Measurements from ENCODE around the gene ASTN1. TPM values are rescaled to one million over a fixed set of nuclear protein-coding genes. Genes with fewer than 3 reads are reported as not detected.

ASTN1 gene
- total RNA-seq, 4 donors from 2014 or later = 0.11 to 0.33 (median 0.19) TPM

DNA sequence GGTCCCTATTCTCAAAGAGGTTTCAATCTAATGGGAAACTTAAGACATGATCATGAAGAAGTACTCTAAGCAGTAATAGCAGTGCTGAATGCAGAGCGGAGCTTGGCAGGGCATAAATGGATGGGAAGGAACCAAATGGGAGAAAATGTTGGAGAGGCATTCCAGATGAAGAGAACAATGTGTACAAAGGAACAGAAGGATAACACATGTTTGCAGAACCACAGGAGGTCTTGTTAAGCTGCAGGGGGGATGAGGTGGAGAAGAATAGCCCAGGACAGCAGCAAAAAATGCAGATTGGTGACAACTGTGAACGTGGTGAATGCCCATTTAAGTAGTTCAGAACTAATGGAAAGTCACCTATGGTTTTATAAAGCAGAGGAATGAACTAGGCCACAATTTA lies 99.1 kb downstream of the ASTN1 start:
- H3K27me3 ChIP-seq = no peaks in the 10 kb centered on the region
- H3K9me3 ChIP-seq = no peaks in the 10 kb centered on the region
- no peaks in the 10 kb centered on the region for H3K36me3 ChIP-seq
- WGBS, 2 donors = 69 to 75% methylated on average over 2 of the region's 2 CpGs
- DNase-seq = no peak
- H3K4me3 ChIP-seq (replicated peaks in 1 of 3) = no peak overlapping the region
- no peak overlapping the region for H3K27ac ChIP-seq
- TF ChIP-seq, protein P1, sequence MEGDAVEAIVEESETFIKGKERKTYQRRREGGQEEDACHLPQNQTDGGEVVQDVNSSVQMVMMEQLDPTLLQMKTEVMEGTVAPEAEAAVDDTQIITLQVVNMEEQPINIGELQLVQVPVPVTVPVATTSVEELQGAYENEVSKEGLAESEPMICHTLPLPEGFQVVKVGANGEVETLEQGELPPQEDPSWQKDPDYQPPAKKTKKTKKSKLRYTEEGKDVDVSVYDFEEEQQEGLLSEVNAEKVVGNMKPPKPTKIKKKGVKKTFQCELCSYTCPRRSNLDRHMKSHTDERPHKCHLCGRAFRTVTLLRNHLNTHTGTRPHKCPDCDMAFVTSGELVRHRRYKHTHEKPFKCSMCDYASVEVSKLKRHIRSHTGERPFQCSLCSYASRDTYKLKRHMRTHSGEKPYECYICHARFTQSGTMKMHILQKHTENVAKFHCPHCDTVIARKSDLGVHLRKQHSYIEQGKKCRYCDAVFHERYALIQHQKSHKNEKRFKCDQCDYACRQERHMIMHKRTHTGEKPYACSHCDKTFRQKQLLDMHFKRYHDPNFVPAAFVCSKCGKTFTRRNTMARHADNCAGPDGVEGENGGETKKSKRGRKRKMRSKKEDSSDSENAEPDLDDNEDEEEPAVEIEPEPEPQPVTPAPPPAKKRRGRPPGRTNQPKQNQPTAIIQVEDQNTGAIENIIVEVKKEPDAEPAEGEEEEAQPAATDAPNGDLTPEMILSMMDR (IDR thresholded peaks at IDR 0.05) = no peak
- TF ChIP-seq POLR2A (IDR thresholded peaks at IDR 0.05) = no peak
- H3K4me1 ChIP-seq = no peaks in the 10 kb centered on the region
- intact Hi-C loops (cut with DNase I) = no loop called here

DNA sequence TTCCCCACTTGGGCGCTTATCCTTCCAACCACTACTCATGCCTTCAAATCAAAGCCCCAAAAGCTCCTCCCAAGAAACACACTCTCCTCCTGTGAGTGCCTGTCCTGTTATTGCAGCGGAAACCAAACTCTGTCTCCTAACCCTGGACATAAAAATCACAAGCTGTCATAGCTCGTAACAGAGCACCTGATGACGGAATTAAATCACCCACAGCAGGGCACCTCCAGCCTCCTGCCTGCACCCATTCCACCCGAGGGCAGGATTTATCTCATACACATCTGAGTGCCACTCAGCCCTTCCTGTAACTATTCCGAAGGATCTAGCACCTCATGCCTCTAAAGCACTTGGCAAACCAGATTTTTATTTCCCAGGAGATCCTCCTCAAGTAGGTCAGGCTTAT lies 100.9 kb downstream of the ASTN1 start:
- no peaks in the 10 kb centered on the region for H3K36me3 ChIP-seq
- H3K27ac ChIP-seq = no peak overlapping the region
- H3K4me3 ChIP-seq (replicated peaks in 1 of 3) = no peak overlapping the region
- TF ChIP-seq, protein P1 (IDR thresholded peaks at IDR 0.05) = no peak
- TF ChIP-seq POLR2A (IDR thresholded peaks at IDR 0.05) = no peak
- intact Hi-C loops (cut with DNase I) = no loop called here
- 46 to 58% methylated on average over 6 of the region's 6 CpGs for WGBS, 2 donors
- no peaks in the 10 kb centered on the region for H3K9me3 ChIP-seq
- H3K4me1 ChIP-seq = no peaks in the 10 kb centered on the region
- no peak for DNase-seq
- H3K27me3 ChIP-seq = no peaks in the 10 kb centered on the region

DNA sequence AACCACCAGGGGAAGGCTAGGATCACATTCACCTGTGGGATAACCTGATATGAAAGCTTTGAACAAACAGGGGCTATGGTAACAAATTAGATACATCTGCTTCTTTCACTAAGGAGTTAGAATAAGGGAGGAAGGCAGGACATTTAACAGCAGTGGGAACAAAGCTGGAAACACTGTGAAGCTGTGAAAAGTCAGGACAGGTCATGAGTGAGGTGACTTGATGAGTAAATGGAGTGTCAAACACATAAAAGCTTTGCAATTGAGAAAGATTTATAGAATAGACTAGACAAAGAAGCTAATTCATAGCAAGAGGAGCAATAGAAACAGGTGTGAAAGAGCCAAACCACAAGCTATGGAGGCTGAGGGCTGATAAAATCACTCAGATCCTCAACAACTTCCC lies 110.0 kb downstream of the ASTN1 start:
- Histone ChIP-seq H3K27ac (no peak overlapping the region), H3K27me3 (no peaks in the 10 kb centered on the region), H3K36me3 (no peaks in the 10 kb centered on the region), H3K4me1 (no peaks in the 10 kb centered on the region), H3K4me3 (replicated peaks in 1 of 3) (no peak overlapping the region), H3K9me3 (no peaks in the 10 kb centered on the region)
- no peak for DNase-seq
- intact Hi-C loops (cut with DNase I) = no loop called here
- no peak for TF ChIP-seq POLR2A (IDR thresholded peaks at IDR 0.05)
- TF ChIP-seq, protein P1 (IDR thresholded peaks at IDR 0.05) = no peak

DNA sequence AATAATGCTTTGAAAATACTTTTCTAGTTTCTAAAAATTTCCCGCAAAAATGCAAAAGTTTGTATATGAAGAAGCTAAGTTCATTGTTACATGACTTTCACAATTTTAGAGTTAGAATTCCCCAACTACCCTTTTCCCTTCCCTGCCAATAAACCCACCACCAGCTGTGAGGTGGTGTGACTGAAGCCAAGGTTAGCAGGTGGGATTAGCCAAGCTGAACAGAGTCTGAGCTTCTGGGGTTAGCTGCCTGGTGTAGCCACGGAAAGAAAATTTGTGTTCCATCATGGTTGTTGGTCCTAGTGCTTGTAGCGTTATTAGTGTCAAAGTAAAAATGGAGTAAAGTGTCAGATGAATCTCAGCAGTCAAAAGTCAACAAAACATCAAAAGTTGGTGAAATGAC lies 110.9 kb downstream of the ASTN1 start:
- H3K27me3 ChIP-seq = no peaks in the 10 kb centered on the region
- H3K4me1 ChIP-seq = no peaks in the 10 kb centered on the region
- no peak for DNase-seq
- no peak overlapping the region for H3K27ac ChIP-seq
- no peaks in the 10 kb centered on the region for H3K36me3 ChIP-seq
- 86% methylated on average over 3 of the region's 3 CpGs for WGBS, 2 donors
- intact Hi-C loops (cut with DNase I) = no loop called here
- TF ChIP-seq POLR2A (IDR thresholded peaks at IDR 0.05) = no peak
- TF ChIP-seq, protein P1 (IDR thresholded peaks at IDR 0.05) = no peak
- H3K4me3 ChIP-seq (replicated peaks in 1 of 3) = no peak overlapping the region
- H3K9me3 ChIP-seq = no peaks in the 10 kb centered on the region

DNA sequence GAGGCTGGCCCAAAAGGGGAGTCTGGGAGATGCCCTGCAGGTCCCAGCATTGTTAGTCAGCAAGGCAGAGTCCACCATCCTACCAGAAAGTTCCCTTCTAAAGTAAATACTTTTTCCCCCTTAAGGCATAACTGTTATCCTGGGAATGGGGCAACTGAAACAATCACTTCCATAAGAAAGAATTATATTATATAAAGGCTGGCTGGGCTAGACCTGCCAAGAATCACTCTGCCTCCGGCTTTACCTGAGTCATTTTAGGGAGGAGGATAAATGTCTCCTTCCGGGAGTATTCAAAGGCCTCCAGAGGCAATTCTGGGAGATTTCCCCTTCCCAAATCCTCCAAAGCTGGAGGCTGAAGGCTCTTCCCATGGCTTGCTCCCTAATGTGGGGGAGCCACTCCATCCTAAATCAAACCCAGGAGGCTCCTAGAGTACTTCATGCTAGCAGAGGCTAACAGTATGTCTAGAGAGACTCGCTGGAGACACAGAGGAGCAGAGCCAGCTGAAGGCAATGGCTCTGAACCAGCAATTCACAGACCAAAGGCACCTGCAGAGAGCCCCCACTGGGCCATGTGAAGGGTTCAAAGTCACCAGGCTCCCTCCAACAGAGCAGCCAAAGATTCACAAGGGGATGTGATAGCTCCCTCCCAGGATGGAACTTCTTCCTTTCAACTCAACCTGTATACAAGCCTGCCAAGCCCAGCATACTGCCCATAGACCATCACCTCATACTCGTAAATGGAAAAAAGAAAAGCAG lies 116.0 kb downstream of the ASTN1 start:
- TF ChIP-seq, protein P1 (IDR thresholded peaks at IDR 0.05) = no peak
- TF ChIP-seq POLR2A (IDR thresholded peaks at IDR 0.05) = no peak
- H3K27ac ChIP-seq = no peak overlapping the region
- no peaks in the 10 kb centered on the region for H3K9me3 ChIP-seq
- no peaks in the 10 kb centered on the region for H3K4me1 ChIP-seq
- DNase-seq = no peak
- intact Hi-C loops (cut with DNase I) = no loop called here
- H3K27me3 ChIP-seq = no peaks in the 10 kb centered on the region
- H3K36me3 ChIP-seq = no peaks in the 10 kb centered on the region
- 73 to 78% methylated on average over 4 of the region's 4 CpGs for WGBS, 2 donors
- no peak overlapping the region for H3K4me3 ChIP-seq (replicated peaks in 1 of 3)
